Panc1 (cell line): ENCODE measurements around the gene ALPK1. TPM values are rescaled to one million over a fixed set of nuclear protein-coding genes. Genes with fewer than 3 reads are reported as not detected.

Experiments used
- ATAC-seq: fragments of 200-7000 bp; cut with Tn5 transposase; 2 replicates; pipeline ENCODE4 v1.9.1; 2020; ENCODE audit warnings: mild to moderate bottlenecking, moderate library complexity
- BruUV-seq: library from RNA; stranded (reverse); fragments of 400-500 nt; replicated peaks from 2 replicates; lab custom pipeline; 2021; lab: Mats Ljungman, UMichigan
- CTCF ChIA-PET: fragments of 300-600 bp; sonication (Branson Sonifier 250); formaldehyde crosslinking; loops from one replicate; lab custom pipeline; 2022; ENCODE audit warnings: antibody characterized with exemption; lab: Charles Lee
- POLR2A ChIA-PET: fragments of 300-600 bp; sonication (Branson Sonifier 250); formaldehyde crosslinking; loops from one replicate; lab custom pipeline; 2022; ENCODE audit warnings: antibody characterized with exemption; lab: Charles Lee
- DNase-seq: peaks from one replicate; pipeline ENCODE4 v3.0.0-alpha.2; 2010; ENCODE audit warnings: low read depth, low spot score
- H3K27ac ChIP-seq: 2 replicates; pipeline ENCODE4 v1.5.1; 2011; ENCODE audit warnings: mild to moderate bottlenecking, low read length, inconsistent platforms
- H3K27me3 ChIP-seq: fragments of 200-500 bp; sonication (Bioruptor generic); 2 replicates; pipeline ENCODE4 v1.6.0; 2014; ENCODE audit warnings: low read length, inconsistent platforms; ENCODE audit not compliant: control insufficient read depth, insufficient read depth
- H3K36me3 ChIP-seq: fragments of 200-500 bp; sonication (Bioruptor generic); 2 replicates; pipeline ENCODE4 v1.5.1; 2014; ENCODE audit warnings: inconsistent platforms, mild to moderate bottlenecking, low read length, moderate library complexity; ENCODE audit not compliant: control insufficient read depth, insufficient read depth
- H3K4me1 ChIP-seq: 2 replicates; pipeline ENCODE4 v1.5.1; 2011; ENCODE audit warnings: inconsistent platforms, mild to moderate bottlenecking, low read length, moderate library complexity; ENCODE audit not compliant: control insufficient read depth, insufficient read depth
- H3K4me3 ChIP-seq, 2 experiments: 2 replicates each; pipeline ENCODE4 v1.5.1; 2011 to 2012; ENCODE audit warnings: low read depth in 2 of 2, low read length in 2 of 2, mild to moderate bottlenecking in 2 of 2, inconsistent platforms in 1 of 2, moderate library complexity in 1 of 2
- H3K9me3 ChIP-seq: fragments of 200-500 bp; sonication (Bioruptor generic); 2 replicates; pipeline ENCODE4 v1.5.1; 2014; ENCODE audit warnings: low read depth, mild to moderate bottlenecking, inconsistent platforms, low read length, moderate library complexity; ENCODE audit not compliant: control insufficient read depth, insufficient read depth
- CTCF ChIP-seq: fragments of 450-650 bp; IDR thresholded peaks from 2 replicates; pipeline ENCODE4 v1.5.1; 2017; ENCODE audit warnings: mild to moderate bottlenecking
- POLR2AphosphoS5 ChIP-seq: IDR thresholded peaks from 2 replicates; pipeline ENCODE4 v1.6.1; 2012; ENCODE audit warnings: mild to moderate bottlenecking, low read depth, low read length, moderate library complexity
- REST ChIP-seq, 2 experiments: IDR thresholded peaks; 2 replicates each; pipeline ENCODE4 v1.6.1; 2011 to 2012; ENCODE audit warnings: low read depth in 2 of 2, control low read depth in 1 of 2, low read length in 1 of 2, mild to moderate bottlenecking in 1 of 2, moderate library complexity in 1 of 2; ENCODE audit not compliant: insufficient read depth in 1 of 2
- SIN3A ChIP-seq: IDR thresholded peaks from 2 replicates; pipeline ENCODE4 v1.6.1; 2012; ENCODE audit warnings: low read depth, mild to moderate bottlenecking, low read length, moderate library complexity, borderline replicate concordance; ENCODE audit not compliant: insufficient read depth
- TCF7L2 ChIP-seq: IDR thresholded peaks from 2 replicates; pipeline ENCODE4 v1.6.1; 2011; ENCODE audit warnings: mild to moderate bottlenecking, low read depth, low read length, inconsistent platforms
- in situ Hi-C: cut with HindIII; loops from 2 replicates; pipeline ENCODE4 v1.10.0; 2016; ENCODE audit warnings: low sequenced_read_pairs, low pct_unique_long_range_greater_than_20kb
- intact Hi-C: fragments of 100-400 bp; cut with micrococcal nuclease; formaldehyde crosslinking; loops from one replicate; pipeline ENCODE4 v1.10.0; 2022; ENCODE audit not compliant: unreplicated experiment
- total RNA-seq: library from RNA; stranded (reverse); gene quantifications from one replicate; pipeline ENCODE4 v1.2.1, GENCODE V29; 2021; ENCODE audit not compliant: unreplicated experiment

The ALPK1 gene
- total RNA-seq, 1 experiment from 2014 or later, result 1.4 TPM

GRCh38 chr4:112358952-112359749 is 62.0 kb downstream of the ALPK1 start:
- Histone ChIP-seq H3K27ac (no peak overlapping the region), H3K36me3 (no peaks in the 10 kb centered on the region), H3K4me1 (no peaks in the 10 kb centered on the region), H3K4me3 (no peak overlapping the region), H3K27me3 (no peaks in the 10 kb centered on the region), H3K9me3 (no peaks in the 10 kb centered on the region)
- TF ChIP-seq CTCF (no peak), POLR2AphosphoS5 (no peak), REST (IDR thresholded peaks at IDR 0.05; ENCODE audit: insufficient read depth in 1 of 2, low read depth in 2 of 2, low read length in 1 of 2) (no peak), TCF7L2 (no peak), SIN3A (no peak)
- ChIA-PET POLR2A (no interaction called here), CTCF (no interaction called here)
- DNase-seq (no peak), ATAC-seq (no peak)
- in situ Hi-C loops (no loop called here), intact Hi-C loops (no loop called here)
- no TSS peak for BruUV-seq

DNA sequence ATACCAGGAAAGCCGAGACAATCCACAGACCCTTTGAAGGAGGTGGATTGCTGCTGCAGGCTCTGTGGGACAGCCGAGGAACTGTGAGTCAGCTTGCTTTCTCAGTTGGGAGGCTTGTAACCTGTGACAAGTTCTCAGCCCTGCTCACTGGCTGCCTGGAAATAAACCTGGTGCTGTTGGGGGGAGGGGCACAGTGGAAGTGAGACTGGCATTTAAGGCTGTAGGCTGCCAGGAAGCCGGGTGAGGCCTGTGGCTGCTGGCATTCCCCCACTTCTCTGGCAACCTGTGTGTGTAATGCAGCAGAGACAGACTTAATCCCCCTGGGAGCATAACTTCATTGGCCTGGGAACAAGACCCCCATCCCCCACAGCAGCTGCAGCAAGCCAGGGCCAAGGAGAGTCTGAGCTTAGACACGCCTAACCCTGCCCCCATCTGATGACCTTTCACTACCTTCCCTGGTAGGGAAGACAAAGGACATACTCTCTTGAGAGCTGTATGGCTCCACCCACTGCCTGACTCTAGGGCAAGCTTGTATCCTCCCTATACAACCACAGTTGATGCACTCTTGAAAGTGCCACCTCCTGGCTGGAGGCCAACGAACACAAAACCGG is 64.1 kb downstream of the ALPK1 start:
- ChIA-PET CTCF (no interaction called here), POLR2A (no interaction called here)
- TF ChIP-seq REST (IDR thresholded peaks at IDR 0.05; ENCODE audit: insufficient read depth in 1 of 2, low read depth in 2 of 2, low read length in 1 of 2) (no peak), SIN3A (no peak), CTCF (no peak), POLR2AphosphoS5 (no peak), TCF7L2 (no peak)
- H3K36me3 ChIP-seq, result no peaks in the 10 kb centered on the region
- no peak overlapping the region for H3K27ac ChIP-seq
- H3K9me3 ChIP-seq, result no peaks in the 10 kb centered on the region
- in situ Hi-C loops (no loop called here), intact Hi-C loops (no loop called here)
- no peak overlapping the region for H3K4me3 ChIP-seq
- DNase-seq (no peak), ATAC-seq (no peak)
- H3K4me1 ChIP-seq, result no peaks in the 10 kb centered on the region
- BruUV-seq, result no TSS peak
- H3K27me3 ChIP-seq, result no peaks in the 10 kb centered on the region
